ENCODE measurements around the gene MMP12.

Gene MMP12

GRCh38 chr11:102849311-102849710, 25.5 kb downstream of the MMP12 start:
- H3K27ac ChIP-seq: no peak overlapping the region
- TF ChIP-seq ZFX (IDR thresholded peaks at IDR 0.05) (no peak), CTCF (conservative IDR thresholded peaks at IDR 0.05) (no peak)

GRCh38 chr11:102846292-102846691, 28.5 kb downstream of the MMP12 start:
- TF ChIP-seq ZFX (IDR thresholded peaks at IDR 0.05) (no peak), CTCF (conservative IDR thresholded peaks at IDR 0.05) (no peak)
- H3K27ac ChIP-seq: no peak overlapping the region

GRCh38 chr11:102843489-102843888, 31.3 kb downstream of the MMP12 start, which contains the start of gene MMP3:
MMP3 (minus strand) TSS chr11:102843609; CDS start chr11:102843546, 63 bp downstream.
- TF ChIP-seq ZFX (IDR thresholded peaks at IDR 0.05) (no peak), CTCF (conservative IDR thresholded peaks at IDR 0.05) (no peak)
- no peak within 1 kb of the TSS for H3K27ac ChIP-seq

GRCh38 chr11:102842930-102843329, 31.9 kb downstream of the MMP12 start:
- TF ChIP-seq ZFX (IDR thresholded peaks at IDR 0.05) (no peak), CTCF (conservative IDR thresholded peaks at IDR 0.05) (no peak)
- H3K27ac ChIP-seq: no peak overlapping the region

GRCh38 chr11:102840018-102840417, 34.8 kb downstream of the MMP12 start:
- no peak overlapping the region for H3K27ac ChIP-seq
- TF ChIP-seq CTCF (conservative IDR thresholded peaks at IDR 0.05) (no peak), ZFX (IDR thresholded peaks at IDR 0.05) (no peak)

- TF ChIP-seq ZFX (IDR thresholded peaks at IDR 0.05): no peak
- TF ChIP-seq CTCF (conservative IDR thresholded peaks at IDR 0.05): no peak
- H3K27ac ChIP-seq: no peak overlapping the region
These were observed 37.1 kb downstream of the MMP12 start for GRCh38 chr11:102837646-102838045.

GRCh38 chr11:102837156-102837555, 37.6 kb downstream of the MMP12 start:
- no peak overlapping the region for H3K27ac ChIP-seq
- TF ChIP-seq CTCF (conservative IDR thresholded peaks at IDR 0.05): no peak
- no peak for TF ChIP-seq ZFX (IDR thresholded peaks at IDR 0.05)
